Left ventricle myocardium inferior (tissue), 1 donor: Measurements from ENCODE around the gene LRBA. TPM values are rescaled to one million over a fixed set of nuclear protein-coding genes. Genes with fewer than 3 reads are reported as not detected.

Experiments used
- DNase-seq: peaks from one replicate; pipeline ENCODE4 v3.0.0-alpha.2; 2020
- H3K27ac ChIP-seq: fragments of 200-600 bp; replicated peaks from 2 replicates; pipeline ENCODE4 v1.8.0; 2021
- H3K27me3 ChIP-seq: fragments of 200-600 bp; 2 replicates; pipeline ENCODE4 v1.8.0; 2021; ENCODE audit warnings: low read depth
- H3K36me3 ChIP-seq: fragments of 200-600 bp; 2 replicates; pipeline ENCODE4 v1.8.0; 2021
- H3K4me1 ChIP-seq: fragments of 200-600 bp; 2 replicates; pipeline ENCODE4 v1.8.0; 2021
- H3K4me3 ChIP-seq: fragments of 200-600 bp; 2 replicates; pipeline ENCODE4 v1.8.0; 2021; ENCODE audit warnings: mild to moderate bottlenecking, moderate library complexity
- H3K9me3 ChIP-seq: fragments of 200-600 bp; replicated peaks from 2 replicates; pipeline ENCODE4 v1.8.0; 2021
- CTCF ChIP-seq: fragments of 200-600 bp; IDR thresholded peaks from 2 replicates; pipeline ENCODE4 v1.8.0; 2021; ENCODE audit warnings: antibody characterized with exemption, mild to moderate bottlenecking, borderline replicate concordance
- intact Hi-C: fragments of 100-400 bp; cut with micrococcal nuclease; formaldehyde crosslinking; loops from one replicate; pipeline ENCODE4 v1.11.0; 2022
- total RNA-seq: library from RNA; stranded (reverse); fragmentation: NEBNext Ultra II Directional; extraction: Animal tissue kit (Norgen Biotek cat#: 25700); gene quantifications from one replicate; pipeline ENCODE4 v1.2.1, GENCODE V29; 2021
- donor health status: DM: no; HTN: yes; CAD: no; lungs with severe emphysema.

Gene LRBA
- total RNA-seq, 1 donor from 2014 or later: 19.1 TPM

GRCh38 chr4:150904671-150905070, 110.4 kb downstream of the LRBA start:
- DNase-seq: no peak

GRCh38 chr4:150903603-150904002, 111.5 kb downstream of the LRBA start:
- intact Hi-C loops: no loop called here
- Histone ChIP-seq H3K4me3 (no peak overlapping the region), H3K27ac (no peak overlapping the region)

More at GRCh38 chr4:150904671-150905070, 110.4 kb downstream of the LRBA start:
- peaks cover 12% of the 10 kb centered on the region for H3K4me1 ChIP-seq
- intact Hi-C loops: no loop called here
- H3K9me3 ChIP-seq: no peaks in the 10 kb centered on the region
- H3K36me3 ChIP-seq: peaks cover 8% of the 10 kb centered on the region
- H3K27me3 ChIP-seq: no peaks in the 10 kb centered on the region
- no peak overlapping the region for H3K27ac ChIP-seq
- TF ChIP-seq CTCF: no peak
- H3K4me3 ChIP-seq: no peak overlapping the region

GRCh38 chr4:150896497-150896896, 118.6 kb downstream of the LRBA start:
- Histone ChIP-seq H3K4me3 (no peak overlapping the region), H3K36me3 (peaks cover 37% of the 10 kb centered on the region), H3K27ac (no peak overlapping the region), H3K27me3 (no peaks in the 10 kb centered on the region), H3K4me1 (no peaks in the 10 kb centered on the region), H3K9me3 (no peaks in the 10 kb centered on the region)
- intact Hi-C loops: no loop called here
- DNase-seq: no peak
- TF ChIP-seq CTCF: no peak

More at GRCh38 chr4:150903603-150904002, 111.5 kb downstream of the LRBA start:
- H3K27me3 ChIP-seq: no peaks in the 10 kb centered on the region
- peaks cover 12% of the 10 kb centered on the region for H3K4me1 ChIP-seq
- no peak for DNase-seq
- H3K9me3 ChIP-seq: no peaks in the 10 kb centered on the region
- H3K36me3 ChIP-seq: peaks cover 16% of the 10 kb centered on the region
- no peak for TF ChIP-seq CTCF

- peaks cover 21% of the 10 kb centered on the region for H3K36me3 ChIP-seq
- no peak overlapping the region for H3K4me3 ChIP-seq
Measured at GRCh38 chr4:150890246-150890645, 124.8 kb downstream of the LRBA start.

GRCh38 chr4:150889306-150889705, 125.8 kb downstream of the LRBA start:
- no peak overlapping the region for H3K27ac ChIP-seq
- no peak overlapping the region for H3K4me3 ChIP-seq
- TF ChIP-seq CTCF: no peak
- peaks cover 21% of the 10 kb centered on the region for H3K36me3 ChIP-seq
- H3K27me3 ChIP-seq: no peaks in the 10 kb centered on the region
- DNase-seq: no peak
- no peaks in the 10 kb centered on the region for H3K9me3 ChIP-seq
- intact Hi-C loops: no loop called here
- no peaks in the 10 kb centered on the region for H3K4me1 ChIP-seq

More at GRCh38 chr4:150890246-150890645, 124.8 kb downstream of the LRBA start:
- Histone ChIP-seq H3K4me1 (no peaks in the 10 kb centered on the region), H3K27ac (no peak overlapping the region), H3K27me3 (no peaks in the 10 kb centered on the region), H3K9me3 (no peaks in the 10 kb centered on the region)
- intact Hi-C loops: no loop called here
- DNase-seq: no peak
- TF ChIP-seq CTCF: no peak
